ENCODE data around the gene PGM2. TPM values are rescaled to one million over a fixed set of nuclear protein-coding genes. Genes with fewer than 3 reads are reported as not detected.

Gene PGM2
- polyA plus RNA-seq, 1 of the 3 experiments (the other 2 are of a cell fraction), result 12.7 TPM

GRCh38 chr4:37788819-37789218, 37.7 kb upstream of the PGM2 start:
- Histone ChIP-seq H3K9me2 (no peaks in the 10 kb centered on the region), H3K36me3 (replicated peaks in 1 of 2; ENCODE audit: control insufficient read depth in 1 of 2, insufficient read depth in 2 of 2, low read length in 1 of 2) (no peaks in the 10 kb centered on the region), H3F3A (replicated peaks; ENCODE audit: insufficient read depth) (no peaks in the 10 kb centered on the region), H3K4me1 (ENCODE audit: control insufficient read depth in 1 of 2, insufficient read depth in 2 of 2, low read depth in 1 of 2, low read length in 1 of 2) (no peaks in the 10 kb centered on the region), H3K9me3 (no peaks in the 10 kb centered on the region), H2AFZ (ENCODE audit: low read depth) (no peak overlapping the region), H3K79me2 (ENCODE audit: insufficient read depth) (no peaks in the 10 kb centered on the region), H3K27ac (ENCODE audit: low read depth in 2 of 2, low read length in 1 of 2) (no peak overlapping the region), H3K4me2 (no peak overlapping the region), H3K4me3 (ENCODE audit: low read depth in 2 of 2, low read length in 1 of 2) (no peak overlapping the region), H3K9ac (no peak overlapping the region), H3K27me3 (ENCODE audit: insufficient read depth) (peaks cover 15% of the 10 kb centered on the region; the same call in 1 of the 2 replicates), H4K20me1 (ENCODE audit: insufficient read depth) (no peaks in the 10 kb centered on the region)
- POLR2A ChIA-PET, result no interaction called here
- 65% methylated on average over 4 of the region's 4 CpGs for WGBS (ENCODE audit: low lambda C conversion rate)
- TF ChIP-seq MXI1 (IDR thresholded peaks at IDR 0.05; ENCODE audit: low read depth, low read length) (no peak), TEAD4 (IDR thresholded peaks at IDR 0.05; ENCODE audit: borderline replicate concordance, insufficient read depth) (no peak), REST (IDR thresholded peaks at IDR 0.05; ENCODE audit: low read depth, low read length) (no peak)
- CTCF ChIA-PET, result interaction anchor here (1.4 to 2.3 kb wide), 3 partner anchors 13 to 246 kb away, joined by 3 to 14 read pairs (median 4); no protein-coding TSS in a partner anchor
- no peak for DNase-seq

GRCh38 chr4:37792241-37792640, 34.2 kb upstream of the PGM2 start:
- Histone ChIP-seq H2AFZ (ENCODE audit: low read depth) (no peak overlapping the region), H4K20me1 (ENCODE audit: insufficient read depth) (no peaks in the 10 kb centered on the region), H3K4me2 (no peak overlapping the region), H3K9ac (no peak overlapping the region), H3K9me2 (no peaks in the 10 kb centered on the region), H3K27ac (ENCODE audit: low read depth in 2 of 2, low read length in 1 of 2) (no peak overlapping the region), H3K79me2 (ENCODE audit: insufficient read depth) (no peaks in the 10 kb centered on the region), H3K9me3 (no peaks in the 10 kb centered on the region), H3K4me3 (ENCODE audit: low read depth in 2 of 2, low read length in 1 of 2) (no peak overlapping the region), H3K4me1 (ENCODE audit: control insufficient read depth in 1 of 2, insufficient read depth in 2 of 2, low read depth in 1 of 2, low read length in 1 of 2) (no peaks in the 10 kb centered on the region), H3F3A (replicated peaks; ENCODE audit: insufficient read depth) (no peaks in the 10 kb centered on the region), H3K27me3 (ENCODE audit: insufficient read depth) (peaks cover 15% of the 10 kb centered on the region; the same call in 1 of the 2 replicates), H3K36me3 (replicated peaks in 1 of 2; ENCODE audit: control insufficient read depth in 1 of 2, insufficient read depth in 2 of 2, low read length in 1 of 2) (no peaks in the 10 kb centered on the region)
- 11% methylated on average over 1 of the region's 1 CpG for whole genome bisulfite sequencing (ENCODE audit: low lambda C conversion rate)
- no peak for DNase-seq
- TF ChIP-seq JUND (IDR thresholded peaks at IDR 0.05), result no peak
- no peak for TF ChIP-seq RAD21 (IDR thresholded peaks at IDR 0.05; ENCODE audit: low read length)
- TF ChIP-seq, protein P1, sequence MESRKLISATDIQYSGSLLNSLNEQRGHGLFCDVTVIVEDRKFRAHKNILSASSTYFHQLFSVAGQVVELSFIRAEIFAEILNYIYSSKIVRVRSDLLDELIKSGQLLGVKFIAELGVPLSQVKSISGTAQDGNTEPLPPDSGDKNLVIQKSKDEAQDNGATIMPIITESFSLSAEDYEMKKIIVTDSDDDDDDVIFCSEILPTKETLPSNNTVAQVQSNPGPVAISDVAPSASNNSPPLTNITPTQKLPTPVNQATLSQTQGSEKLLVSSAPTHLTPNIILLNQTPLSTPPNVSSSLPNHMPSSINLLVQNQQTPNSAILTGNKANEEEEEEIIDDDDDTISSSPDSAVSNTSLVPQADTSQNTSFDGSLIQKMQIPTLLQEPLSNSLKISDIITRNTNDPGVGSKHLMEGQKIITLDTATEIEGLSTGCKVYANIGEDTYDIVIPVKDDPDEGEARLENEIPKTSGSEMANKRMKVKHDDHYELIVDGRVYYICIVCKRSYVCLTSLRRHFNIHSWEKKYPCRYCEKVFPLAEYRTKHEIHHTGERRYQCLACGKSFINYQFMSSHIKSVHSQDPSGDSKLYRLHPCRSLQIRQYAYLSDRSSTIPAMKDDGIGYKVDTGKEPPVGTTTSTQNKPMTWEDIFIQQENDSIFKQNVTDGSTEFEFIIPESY (IDR thresholded peaks at IDR 0.05; ENCODE audit: borderline replicate concordance, low read depth), result no peak
- TF ChIP-seq, protein P2, sequence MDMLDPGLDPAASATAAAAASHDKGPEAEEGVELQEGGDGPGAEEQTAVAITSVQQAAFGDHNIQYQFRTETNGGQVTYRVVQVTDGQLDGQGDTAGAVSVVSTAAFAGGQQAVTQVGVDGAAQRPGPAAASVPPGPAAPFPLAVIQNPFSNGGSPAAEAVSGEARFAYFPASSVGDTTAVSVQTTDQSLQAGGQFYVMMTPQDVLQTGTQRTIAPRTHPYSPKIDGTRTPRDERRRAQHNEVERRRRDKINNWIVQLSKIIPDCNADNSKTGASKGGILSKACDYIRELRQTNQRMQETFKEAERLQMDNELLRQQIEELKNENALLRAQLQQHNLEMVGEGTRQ (IDR thresholded peaks at IDR 0.05; ENCODE audit: borderline replicate concordance, low read depth, low read length), result no peak
- TF ChIP-seq SMC3 (IDR thresholded peaks at IDR 0.05; ENCODE audit: low read depth, low read length), result no peak
- no peak for TF ChIP-seq NFIC (IDR thresholded peaks at IDR 0.05; ENCODE audit: borderline replicate concordance)
- TF ChIP-seq TAF1 (IDR thresholded peaks at IDR 0.05; ENCODE audit: borderline replicate concordance, low read depth, low read length), result no peak
- TF ChIP-seq GATA2 (CRISPR knock-in tag; IDR thresholded peaks at IDR 0.05), result no peak
- no peak for TF ChIP-seq GABPA (IDR thresholded peaks at IDR 0.05; ENCODE audit: low read depth)
- no peak for TF ChIP-seq IRF3 (IDR thresholded peaks at IDR 0.05; ENCODE audit: low read depth, low read length)
- ChIA-PET POLR2A (no interaction called here), CTCF (interaction anchor here (12.2 kb wide), 1 partner anchor 191 kb away, joined by 201 read pairs; no protein-coding TSS in a partner anchor)

All from SK-N-SH (cell line).